GM23248 (cell line): ENCODE measurements around the gene FAM240B. TPM values are rescaled to one million over a fixed set of nuclear protein-coding genes. Genes with fewer than 3 reads are reported as not detected.

ENCODE experiments used
- DNase-seq: peaks from one replicate; pipeline ENCODE4 v3.0.0-alpha.2; 2015
- H2AFZ ChIP-seq: fragments of 200-600 bp; sonication (generic); 2 replicates; pipeline ENCODE4 v1.6.1; 2016; ENCODE audit warnings: antibody characterized with exemption
- H3F3A ChIP-seq: fragments of 200-600 bp; sonication (generic); 2 replicates; pipeline ENCODE4 v1.6.1; 2016; ENCODE audit warnings: mild to moderate bottlenecking, antibody characterized with exemption, mixed run types; ENCODE audit not compliant: insufficient read depth
- H3K27ac ChIP-seq: fragments of 200-600 bp; sonication (generic); 2 replicates; pipeline ENCODE4 v1.5.1; 2016; ENCODE audit warnings: mild to moderate bottlenecking
- H3K27me3 ChIP-seq: fragments of 200-600 bp; sonication (generic); replicated peaks from 2 replicates; pipeline ENCODE4 v1.6.1; 2016; ENCODE audit warnings: mild to moderate bottlenecking; ENCODE audit not compliant: insufficient read depth
- H3K36me3 ChIP-seq: fragments of 200-600 bp; sonication (generic); 2 replicates; pipeline ENCODE4 v1.6.1; 2016; ENCODE audit warnings: low read depth, mild to moderate bottlenecking
- H3K4me1 ChIP-seq: fragments of 200-600 bp; sonication (generic); 2 replicates; pipeline ENCODE4 v1.6.1; 2016; ENCODE audit warnings: mild to moderate bottlenecking; ENCODE audit not compliant: insufficient read depth
- H3K4me2 ChIP-seq: fragments of 200-600 bp; sonication (generic); one replicate; pipeline ENCODE4 v1.6.1; 2016; ENCODE audit warnings: mild to moderate bottlenecking; ENCODE audit not compliant: unreplicated experiment
- H3K4me3 ChIP-seq: fragments of 200-600 bp; sonication (generic); 2 replicates; pipeline ENCODE4 v1.5.1; 2016; ENCODE audit warnings: mild to moderate bottlenecking
- H3K79me2 ChIP-seq: fragments of 200-600 bp; sonication (generic); 2 replicates; pipeline ENCODE4 v1.6.1; 2016; ENCODE audit warnings: mild to moderate bottlenecking; ENCODE audit not compliant: insufficient read depth
- H3K9ac ChIP-seq: fragments of 200-600 bp; sonication (generic); 2 replicates; pipeline ENCODE4 v1.6.1; 2016; ENCODE audit warnings: mild to moderate bottlenecking
- H3K9me2 ChIP-seq: fragments of 200-600 bp; sonication (generic); 2 replicates; pipeline ENCODE4 v1.6.1; 2016; ENCODE audit warnings: mixed run types, mild to moderate bottlenecking, moderate library complexity; ENCODE audit not compliant: insufficient read depth
- H3K9me3 ChIP-seq: fragments of 200-600 bp; sonication (generic); one replicate; pipeline ENCODE4 v1.6.1; 2017; ENCODE audit warnings: low read depth
- H4K20me1 ChIP-seq: fragments of 200-600 bp; sonication (generic); 2 replicates; pipeline ENCODE4 v1.6.0; 2016; ENCODE audit not compliant: insufficient read depth
- EZH2 ChIP-seq: fragments of 200-600 bp; sonication (generic); IDR thresholded peaks from 2 replicates; pipeline ENCODE4 v1.6.1; 2018; ENCODE audit warnings: antibody characterized with exemption, mild to moderate bottlenecking; ENCODE audit not compliant: insufficient read depth, poor library complexity, severe bottlenecking
- EZH2phosphoT487 ChIP-seq: fragments of 200-600 bp; sonication (generic); IDR thresholded peaks from 2 replicates; pipeline ENCODE4 v1.6.1; 2018; ENCODE audit warnings: antibody characterized with exemption, moderate library complexity, mild to moderate bottlenecking, low read depth; ENCODE audit not compliant: insufficient read depth
- WGBS, 2 experiments: methylation state at CpG; one replicate each; pipeline ENCODE4 v1.1.6; 2015 to 2017; ENCODE audit warnings: low lambda C conversion rate in 2 of 2, low coverage in 1 of 2; ENCODE audit errors: missing lambda C conversion rate in 2 of 2; 5-methylcytosine and 5-hydroxymethylcytosine counted together
- in situ Hi-C: fragments of 300-500 bp; cut with MboI; formaldehyde crosslinking; loops from 2 replicates; pipeline ENCODE4 v1.15.0; 2020
- polyA plus RNA-seq: library from polyadenylated mRNA; unstranded; fragments of >200 nt; fragmentation: Nextera tagmentation; extraction: Ambion mirVana; gene quantifications from 2 replicates; pipeline ENCODE4 v1.2.1, GENCODE V29; 2016
- total RNA-seq: library from RNA; depleted of rRNA; stranded (reverse); fragments of >200 nt; shearing (Covaris generic); gene quantifications from 2 replicates; pipeline ENCODE4 v1.2.3, GENCODE V29; 2014; rRNA removed

The FAM240B gene
- total RNA-seq (not detected in 2 replicates), polyA plus RNA-seq (not detected in 2 replicates)

DNA sequence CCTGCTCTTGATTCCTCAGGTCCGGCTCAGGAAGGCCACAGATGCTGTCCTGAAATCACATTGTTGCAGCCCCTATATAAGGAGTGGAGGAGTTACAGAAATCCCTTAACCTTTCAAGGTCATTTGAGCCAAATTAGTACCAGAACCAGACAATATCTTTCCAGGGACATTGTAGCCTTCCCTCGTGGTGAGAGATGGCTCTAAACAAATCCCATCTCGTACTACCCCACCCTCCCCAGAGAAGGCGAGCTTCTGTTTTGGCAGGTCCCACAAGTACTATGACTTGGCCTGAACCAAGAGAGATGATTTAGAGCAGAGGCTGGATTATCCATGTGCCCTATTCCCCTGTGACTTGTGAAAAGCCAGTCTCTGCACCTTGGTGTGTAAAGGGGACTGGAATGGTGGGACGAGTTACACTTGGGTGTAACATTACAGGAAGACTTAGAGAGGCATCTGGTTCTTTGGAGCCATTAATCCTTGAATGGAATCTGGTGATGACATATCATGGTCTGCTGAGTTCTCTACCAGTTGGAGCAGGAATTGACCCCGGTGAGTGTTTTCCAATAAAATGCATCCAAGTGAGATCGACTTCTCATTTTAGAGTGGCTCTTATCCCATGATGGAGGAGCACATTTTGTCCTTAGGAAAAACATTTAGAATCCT, at the start of gene FAM240B:
Gene FAM240B (minus strand): TSS at position 51 of the 663 bp plus-strand sequence. CDS start 16,134 bp downstream, outside the sequence.
- H2AFZ ChIP-seq: no peak within 1 kb of the TSS
- H3K27ac ChIP-seq: no peak within 1 kb of the TSS
- H3K36me3 ChIP-seq: no peaks in the 10 kb centered on the region
- in situ Hi-C loops: no loop called here
- H3K4me1 ChIP-seq: no peaks in the 10 kb centered on the region
- H3K9me3 ChIP-seq: no peaks in the 10 kb centered on the region
- H3K9ac ChIP-seq: no peak within 1 kb of the TSS
- TF ChIP-seq EZH2phosphoT487: no peak
- TF ChIP-seq EZH2: no peak
- H3K4me3 ChIP-seq: no peak within 1 kb of the TSS
- H3F3A ChIP-seq: no peaks in the 10 kb centered on the region
- no peak within 1 kb of the TSS for H3K4me2 ChIP-seq
- H4K20me1 ChIP-seq: no peaks in the 10 kb centered on the region
- no peaks in the 10 kb centered on the region for H3K79me2 ChIP-seq
- 0 to 2% methylated on average over 7 of the region's 7 CpGs for WGBS, 2 experiments
- H3K27me3 ChIP-seq: no peaks in the 10 kb centered on the region
- DNase-seq: no peak
- no peaks in the 10 kb centered on the region for H3K9me2 ChIP-seq

GRCh38 chr9:38768351-38768761, 48.4 kb upstream of the FAM240B start:
- Histone ChIP-seq H3K9me3 (no peaks in the 10 kb centered on the region), H3K79me2 (no peaks in the 10 kb centered on the region), H3K4me2 (no peak overlapping the region), H3K27me3 (no peaks in the 10 kb centered on the region), H4K20me1 (no peaks in the 10 kb centered on the region), H3K4me3 (no peak overlapping the region), H2AFZ (no peak overlapping the region), H3K9ac (no peak overlapping the region), H3K27ac (no peak overlapping the region), H3K4me1 (no peaks in the 10 kb centered on the region), H3K36me3 (no peaks in the 10 kb centered on the region), H3K9me2 (no peaks in the 10 kb centered on the region), H3F3A (no peaks in the 10 kb centered on the region)
- 52 to 59% methylated on average over 9 of the region's 9 CpGs for WGBS, 2 experiments
- DNase-seq: no peak
- TF ChIP-seq EZH2phosphoT487 (no peak), EZH2 (no peak)
- in situ Hi-C loops: no loop called here

DNA sequence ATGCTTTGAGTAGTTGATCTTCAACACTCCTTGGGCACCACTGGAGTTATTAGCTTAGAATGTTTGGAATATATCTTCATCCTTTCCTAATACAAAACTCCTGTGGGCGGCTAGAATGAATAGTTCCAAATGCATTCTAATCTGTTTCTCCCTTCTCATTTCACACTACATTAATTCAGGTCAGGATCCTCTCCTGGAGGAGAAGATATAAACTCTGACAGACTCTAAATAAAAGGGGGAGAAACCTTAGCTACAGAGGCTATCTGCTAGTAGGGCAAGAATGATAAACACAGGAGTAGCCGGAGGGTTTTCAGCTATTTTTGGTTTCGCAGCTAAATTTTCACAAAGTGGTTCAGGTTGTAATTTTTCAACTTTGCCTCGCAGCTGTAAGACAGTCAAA, 45.2 kb upstream of the FAM240B start:
- no peak overlapping the region for H3K4me2 ChIP-seq
- H3K27ac ChIP-seq: no peak overlapping the region
- WGBS, 2 experiments: 4 to 6% methylated on average over 4 of the region's 4 CpGs
- DNase-seq: no peak
- H4K20me1 ChIP-seq: no peaks in the 10 kb centered on the region
- TF ChIP-seq EZH2phosphoT487 (no peak), EZH2 (no peak)
- H3K9me3 ChIP-seq: no peaks in the 10 kb centered on the region
- H3K4me3 ChIP-seq: no peak overlapping the region
- no peak overlapping the region for H3K9ac ChIP-seq
- H3K4me1 ChIP-seq: no peaks in the 10 kb centered on the region
- in situ Hi-C loops: no loop called here
- no peaks in the 10 kb centered on the region for H3K79me2 ChIP-seq
- no peaks in the 10 kb centered on the region for H3K27me3 ChIP-seq
- H3K9me2 ChIP-seq: no peaks in the 10 kb centered on the region
- H3K36me3 ChIP-seq: no peaks in the 10 kb centered on the region
- H2AFZ ChIP-seq: no peak overlapping the region
- H3F3A ChIP-seq: no peaks in the 10 kb centered on the region

GRCh38 chr9:38761999-38762398, 42.1 kb upstream of the FAM240B start:
- Histone ChIP-seq H3K27ac (no peak overlapping the region), H3K4me2 (no peak overlapping the region), H3K9me3 (no peaks in the 10 kb centered on the region), H3K9me2 (no peaks in the 10 kb centered on the region), H3K36me3 (no peaks in the 10 kb centered on the region), H3K27me3 (no peaks in the 10 kb centered on the region), H3F3A (no peaks in the 10 kb centered on the region), H2AFZ (no peak overlapping the region), H4K20me1 (no peaks in the 10 kb centered on the region), H3K4me1 (no peaks in the 10 kb centered on the region), H3K79me2 (no peaks in the 10 kb centered on the region), H3K4me3 (no peak overlapping the region), H3K9ac (no peak overlapping the region)
- in situ Hi-C loops: no loop called here
- no peak for DNase-seq
- TF ChIP-seq EZH2phosphoT487: no peak
- no peak for TF ChIP-seq EZH2
- 23 to 38% methylated on average over 7 to 8 of the region's 8 CpGs for WGBS, 2 experiments
